ENCODE results near the gene ELMO3. TPM values are rescaled to one million over a fixed set of nuclear protein-coding genes. Genes with fewer than 3 reads are reported as not detected.

Gene ELMO3
- total and polyA plus RNA-seq, 2 of the 13 experiments (the other 11 are each of a cell fraction or from before 2014, with no cell fraction given), result 2.6 to 4.0 TPM

DNA sequence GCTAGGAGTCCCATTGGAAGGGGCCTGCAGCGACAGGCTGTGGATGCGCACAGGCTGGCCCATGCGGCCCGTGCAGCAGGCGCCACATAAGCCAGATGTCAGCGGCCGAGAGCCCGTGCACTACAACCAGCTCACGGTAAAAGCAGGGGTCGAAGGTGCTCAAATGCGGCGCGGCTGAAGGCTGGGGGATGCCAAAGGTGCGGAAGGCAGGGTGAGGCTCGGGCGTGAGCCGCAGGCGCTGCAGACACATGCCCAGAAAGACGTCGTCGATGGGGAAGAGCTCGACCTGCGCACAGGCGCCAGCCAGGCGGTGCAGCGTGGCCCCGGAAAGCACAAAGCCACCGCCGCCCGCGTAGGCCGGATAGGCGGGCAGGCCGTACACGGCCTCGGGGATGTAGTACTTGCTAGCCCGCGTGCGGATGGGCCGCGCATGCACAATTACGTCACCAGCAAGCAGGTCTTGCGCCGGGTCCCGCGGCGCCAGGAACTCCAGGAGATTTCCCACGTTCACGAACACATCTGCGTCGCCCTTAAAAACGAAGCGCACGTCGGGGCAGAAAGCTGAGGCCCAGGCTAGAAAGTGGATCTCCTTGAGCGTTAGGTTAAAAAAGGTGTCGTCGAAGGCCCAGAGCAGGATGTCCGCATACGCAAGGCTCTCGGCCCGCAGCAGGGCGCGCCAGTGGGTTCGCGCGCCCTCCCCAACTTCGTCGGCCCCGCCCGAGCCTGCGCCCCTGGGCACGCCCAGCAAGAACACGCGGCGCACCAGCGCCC is 49.5 kb upstream of the ELMO3 start:
- H3K4me1 ChIP-seq (ENCODE audit: insufficient read depth, low read length), result peaks cover 18% of the 10 kb centered on the region
- ATAC-seq (no peak), DNase-seq (ENCODE audit: low spot score) (no peak), FAIRE-seq (no peak)
- POLR2A ChIA-PET, result interaction anchor here (0.5 to 4.1 kb wide), 5 partner anchors 8 to 132 kb away, joined by 3 to 19 read pairs (median 13); partner anchors contain the start of genes FBXL8 and TRADD
- peaks cover 9% of the 10 kb centered on the region; the same call in 1 of the 2 replicates for H4K20me1 ChIP-seq (ENCODE audit: insufficient read depth, low read length)
- no peak overlapping the region for H2AFZ ChIP-seq (ENCODE audit: low read length)
- H3K79me2 ChIP-seq (ENCODE audit: insufficient read depth, low read length), result no peaks in the 10 kb centered on the region
- H3K9me3 ChIP-seq (ENCODE audit: low read length), result no peaks in the 10 kb centered on the region
- 97% methylated on average over 77 of the region's 77 CpGs for WGBS (ENCODE audit: low lambda C conversion rate)
- no TSS peak for BruUV-seq (replicated peaks)
- H3K36me3 ChIP-seq (replicated peaks in 1 of 2; ENCODE audit: control insufficient read depth in 1 of 2, insufficient read depth in 2 of 2, low read length in 2 of 2), result peaks cover 31 to 47% of the 10 kb centered on the region in 2 experiments
- no peak overlapping the region for H3K9ac ChIP-seq (ENCODE audit: insufficient read depth, low read depth, low read length)
- no peak overlapping the region for H3K4me2 ChIP-seq (ENCODE audit: low read depth, low read length)
- H3K27ac ChIP-seq (ENCODE audit: extremely low read length, insufficient read depth, low read length), result no peak overlapping the region
- CTCF ChIA-PET (ENCODE audit: low intra/inter-chr PET ratio, low total read pairs), result no interaction called here
- H3K4me3 ChIP-seq (replicated peaks in 1 of 3; ENCODE audit: insufficient read depth in 1 of 3, low read depth in 2 of 3, low read length in 3 of 3), result no peak overlapping the region
- in situ Hi-C loops (cut with HindIII; ENCODE audit: extremely low pct_ligation_motif_present, low pct_unique_long_range_greater_than_20kb) (no loop called here), intact Hi-C loops (cut with micrococcal nuclease; ENCODE audit: unreplicated experiment) (loop anchor here (10.0 kb wide), 1 partner anchor 255 kb away; no protein-coding TSS in a partner anchor)
- no peaks in the 10 kb centered on the region; a peak in 1 of 5 replicates for H3K27me3 ChIP-seq (ENCODE audit: control insufficient read depth in 1 of 2, insufficient read depth in 2 of 2, low read length in 2 of 2)
- TF ChIP-seq ZNF274 (CRISPR knock-in tag; IDR thresholded peaks at IDR 0.05), result 0 out of 2 replicates have a peak, but pooled peaks have one; percentile 24
- TF ChIP-seq, protein P1, sequence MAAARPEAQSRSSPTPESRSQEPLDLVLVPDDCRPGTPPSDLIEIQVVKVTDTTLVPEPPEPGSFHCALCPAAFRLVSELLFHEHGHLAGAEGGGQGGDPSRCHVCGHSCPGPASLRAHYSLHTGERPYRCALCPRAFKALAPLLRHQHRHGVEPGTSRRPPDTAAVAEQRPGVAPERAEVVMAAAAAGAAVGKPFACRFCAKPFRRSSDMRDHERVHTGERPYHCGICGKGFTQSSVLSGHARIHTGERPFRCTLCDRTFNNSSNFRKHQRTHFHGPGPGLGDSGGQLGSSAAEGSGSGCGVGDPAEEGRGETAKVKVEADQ (CRISPR knock-in tag; IDR thresholded peaks at IDR 0.05; ENCODE audit: borderline replicate concordance), result no peak
- TF ChIP-seq GABPB1 (CRISPR knock-in tag; IDR thresholded peaks at IDR 0.05), result peak; percentile 17; the same call in 1 of the 2 replicates
- TF ChIP-seq HNRNPLL (IDR thresholded peaks at IDR 0.05; ENCODE audit: low read depth, low read length, poor library complexity, severe bottlenecking), result peak; percentile 26
- no peak for TF ChIP-seq RFXANK (CRISPR knock-in tag; IDR thresholded peaks at IDR 0.05)
- peak; percentile 93 for TF ChIP-seq SNRNP70 (IDR thresholded peaks at IDR 0.05; ENCODE audit: low read depth, low read length)
- TF ChIP-seq, protein P2, sequence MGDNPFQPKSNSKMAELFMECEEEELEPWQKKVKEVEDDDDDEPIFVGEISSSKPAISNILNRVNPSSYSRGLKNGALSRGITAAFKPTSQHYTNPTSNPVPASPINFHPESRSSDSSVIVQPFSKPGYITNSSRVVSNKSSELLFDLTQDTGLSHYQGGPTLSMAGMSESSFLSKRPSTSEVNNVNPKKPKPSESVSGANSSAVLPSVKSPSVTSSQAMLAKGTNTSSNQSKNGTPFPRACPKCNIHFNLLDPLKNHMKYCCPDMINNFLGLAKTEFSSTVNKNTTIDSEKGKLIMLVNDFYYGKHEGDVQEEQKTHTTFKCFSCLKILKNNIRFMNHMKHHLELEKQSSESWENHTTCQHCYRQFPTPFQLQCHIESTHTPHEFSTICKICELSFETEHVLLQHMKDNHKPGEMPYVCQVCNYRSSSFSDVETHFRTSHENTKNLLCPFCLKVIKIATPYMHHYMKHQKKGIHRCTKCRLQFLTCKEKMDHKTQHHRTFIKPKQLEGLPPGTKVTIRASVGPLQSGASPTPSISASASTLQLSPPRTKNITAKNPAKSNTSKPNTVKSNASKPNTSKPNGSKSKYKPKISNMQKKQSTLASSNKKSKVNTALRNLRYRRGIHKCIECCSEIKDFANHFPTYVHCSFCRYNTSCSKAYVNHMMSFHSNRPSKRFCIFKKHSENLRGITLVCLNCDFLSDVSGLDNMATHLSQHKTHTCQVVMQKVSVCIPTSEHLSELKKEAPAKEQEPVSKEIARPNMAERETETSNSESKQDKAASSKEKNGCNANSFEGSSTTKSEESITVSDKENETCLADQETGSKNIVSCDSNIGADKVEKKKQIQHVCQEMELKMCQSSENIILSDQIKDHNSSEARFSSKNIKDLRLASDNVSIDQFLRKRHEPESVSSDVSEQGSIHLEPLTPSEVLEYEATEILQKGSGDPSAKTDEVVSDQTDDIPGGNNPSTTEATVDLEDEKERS (CRISPR knock-in tag; IDR thresholded peaks at IDR 0.05), result 0 out of 2 replicates have a peak, but pooled peaks have one; percentile 57
- 0 out of 2 replicates have a peak, but pooled peaks have one; percentile 33 for TF ChIP-seq ZFP90 (CRISPR knock-in tag; IDR thresholded peaks at IDR 0.05; ENCODE audit: borderline replicate concordance)
- TF ChIP-seq SRSF1 (optimal IDR thresholded peaks at IDR 0.05; ENCODE audit: low read depth, low read length), result peak; percentile 38
- no peak for TF ChIP-seq NONO (IDR thresholded peaks at IDR 0.05)
- TF ChIP-seq NONO (CRISPR knock-in tag; conservative IDR thresholded peaks at IDR 0.05), result peak; percentile 54; the same call in 1 of the 2 replicates
- no peak for TF ChIP-seq ZEB1 (IDR thresholded peaks at IDR 0.05; ENCODE audit: insufficient replicate concordance, low read depth)
- TF ChIP-seq, protein P3, sequence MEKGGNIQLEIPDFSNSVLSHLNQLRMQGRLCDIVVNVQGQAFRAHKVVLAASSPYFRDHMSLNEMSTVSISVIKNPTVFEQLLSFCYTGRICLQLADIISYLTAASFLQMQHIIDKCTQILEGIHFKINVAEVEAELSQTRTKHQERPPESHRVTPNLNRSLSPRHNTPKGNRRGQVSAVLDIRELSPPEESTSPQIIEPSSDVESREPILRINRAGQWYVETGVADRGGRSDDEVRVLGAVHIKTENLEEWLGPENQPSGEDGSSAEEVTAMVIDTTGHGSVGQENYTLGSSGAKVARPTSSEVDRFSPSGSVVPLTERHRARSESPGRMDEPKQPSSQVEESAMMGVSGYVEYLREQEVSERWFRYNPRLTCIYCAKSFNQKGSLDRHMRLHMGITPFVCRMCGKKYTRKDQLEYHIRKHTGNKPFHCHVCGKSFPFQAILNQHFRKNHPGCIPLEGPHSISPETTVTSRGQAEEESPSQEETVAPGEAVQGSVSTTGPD (CRISPR knock-in tag; IDR thresholded peaks at IDR 0.05), result no peak
- no peak for TF ChIP-seq ZNF616 (CRISPR knock-in tag; IDR thresholded peaks at IDR 0.05; ENCODE audit: low read depth)

Measured in HepG2 (cell line).